Astrocyte (in vitro differentiated cells and primary cell): ENCODE results near the gene LMOD1. TPM values are rescaled to one million over a fixed set of nuclear protein-coding genes. Genes with fewer than 3 reads are reported as not detected.
"Not testable (repeated sequence)": the region's sequence is repeated elsewhere in the genome, so short reads cannot be mapped to it uniquely, and the experiment has no call there.

ENCODE experiments used
- DNase-seq: peaks from one replicate; pipeline ENCODE4 v3.0.0-alpha.2; 2010; ENCODE audit warnings: low read depth
- FAIRE-seq: peaks from 2 replicates; lab custom pipeline; 2011; peaks lifted over from hg19 to GRCh38; lab: Jason Lieb, UNC
- H2AFZ ChIP-seq: 2 replicates; pipeline ENCODE4 v1.6.0; 2012; ENCODE audit warnings: low read depth, low read length, inconsistent platforms
- H3K27ac ChIP-seq: 2 replicates; pipeline ENCODE4 v1.5.1; 2011; ENCODE audit warnings: low read depth, low read length, inconsistent platforms
- H3K27me3 ChIP-seq: 2 replicates; pipeline ENCODE4 v1.6.0; 2011; ENCODE audit warnings: low read length, inconsistent platforms; ENCODE audit not compliant: insufficient read depth
- H3K36me3 ChIP-seq: 2 replicates; pipeline ENCODE4 v1.5.1; 2011; ENCODE audit warnings: low read length, inconsistent platforms; ENCODE audit not compliant: insufficient read depth
- H3K4me1 ChIP-seq: 2 replicates; pipeline ENCODE4 v1.5.1; 2011; ENCODE audit warnings: low read length, inconsistent platforms; ENCODE audit not compliant: insufficient read depth
- H3K4me2 ChIP-seq: 2 replicates; pipeline ENCODE4 v1.6.0; 2012; ENCODE audit warnings: low read length, inconsistent platforms
- H3K4me3 ChIP-seq: 2 replicates; pipeline ENCODE4 v1.5.1; 2011; ENCODE audit warnings: low read depth, mild to moderate bottlenecking, low read length, inconsistent platforms; ENCODE audit not compliant: insufficient read depth
- H3K79me2 ChIP-seq: 2 replicates; pipeline ENCODE4 v1.6.0; 2012; ENCODE audit warnings: mild to moderate bottlenecking, low read length, inconsistent platforms; ENCODE audit not compliant: insufficient read depth
- H3K9ac ChIP-seq: 2 replicates; pipeline ENCODE4 v1.6.0; 2012; ENCODE audit warnings: mild to moderate bottlenecking, low read length, inconsistent platforms
- H3K9me3 ChIP-seq: 2 replicates; pipeline ENCODE4 v1.5.1; 2012; ENCODE audit warnings: low read depth, mild to moderate bottlenecking, low read length, inconsistent platforms; ENCODE audit not compliant: insufficient read depth
- H4K20me1 ChIP-seq: 2 replicates; pipeline ENCODE4 v1.6.0; 2012; ENCODE audit warnings: low read length, inconsistent platforms; ENCODE audit not compliant: insufficient read depth
- H3K27ac Mint-ChIP-seq: one replicate; pipeline ENCODE4 v1.8.0; 2021; ENCODE audit warnings: mild to moderate bottlenecking, mixed read lengths; ENCODE audit not compliant: unreplicated experiment
- H3K27me3 Mint-ChIP-seq: one replicate; pipeline ENCODE4 v1.8.0; 2021; ENCODE audit warnings: low read depth, mixed read lengths; ENCODE audit not compliant: unreplicated experiment
- H3K36me3 Mint-ChIP-seq: one replicate; pipeline ENCODE4 v1.8.0; 2021; ENCODE audit warnings: low read depth, mixed read lengths; ENCODE audit not compliant: unreplicated experiment
- H3K4me1 Mint-ChIP-seq: one replicate; pipeline ENCODE4 v1.8.0; 2021; ENCODE audit warnings: low read depth, mixed read lengths; ENCODE audit not compliant: unreplicated experiment
- H3K4me3 Mint-ChIP-seq: one replicate; pipeline ENCODE4 v1.8.0; 2021; ENCODE audit warnings: mild to moderate bottlenecking, moderate library complexity, mixed read lengths; ENCODE audit not compliant: unreplicated experiment
- H3K9me3 Mint-ChIP-seq: one replicate; pipeline ENCODE4 v1.8.0; 2021; ENCODE audit warnings: mild to moderate bottlenecking, mixed read lengths; ENCODE audit not compliant: unreplicated experiment
- EZH2 ChIP-seq: IDR thresholded peaks from 2 replicates; pipeline ENCODE4 v1.6.1; 2012; ENCODE audit warnings: mild to moderate bottlenecking, low read length, inconsistent platforms; ENCODE audit not compliant: insufficient read depth
- total RNA-seq: library from RNA; stranded (reverse); gene quantifications from 2 replicates; pipeline ENCODE4 v1.2.1, GENCODE V29; 2021
- TF ChIP-seq, protein P1 (sequence below): IDR thresholded peaks from 2 replicates; pipeline ENCODE4 v1.5.1; 2011; ENCODE audit warnings: low read depth, mild to moderate bottlenecking, inconsistent platforms, low read length, moderate library complexity; ENCODE audit not compliant: insufficient read depth

LMOD1 gene
- total RNA-seq, 1 donor from 2014 or later = 13.2 TPM

DNA sequence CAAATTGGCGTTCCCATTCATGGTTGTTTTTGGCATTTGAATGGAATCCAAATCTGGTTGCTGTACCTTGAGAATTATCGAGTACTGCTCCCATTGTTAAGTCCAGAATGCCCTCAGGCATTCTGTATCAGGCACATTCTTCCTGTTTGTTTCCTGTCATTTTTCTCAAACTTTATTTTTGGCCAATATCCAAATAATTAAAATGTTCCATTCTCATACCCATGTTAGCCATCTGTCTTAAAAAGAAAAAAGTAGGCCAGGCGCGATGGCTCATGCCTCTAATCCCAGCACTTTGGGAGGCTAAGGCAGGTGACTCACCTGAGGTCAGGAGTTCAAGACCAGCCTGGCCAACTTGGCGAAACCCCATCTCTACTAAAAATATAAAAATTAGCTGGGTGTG lies 86.9 kb downstream of the LMOD1 start:
- no peak overlapping the region for H3K4me3 ChIP-seq
- no peaks in the 10 kb centered on the region for H3K4me1 Mint-ChIP-seq
- no peaks in the 10 kb centered on the region for H4K20me1 ChIP-seq
- DNase-seq (no peak), FAIRE-seq (no peak)
- H3K4me1 ChIP-seq = no peaks in the 10 kb centered on the region
- no peak overlapping the region for H3K4me2 ChIP-seq
- no peaks in the 10 kb centered on the region for H3K79me2 ChIP-seq
- H3K36me3 ChIP-seq = peaks cover 65% of the 10 kb centered on the region
- TF ChIP-seq, protein P1, sequence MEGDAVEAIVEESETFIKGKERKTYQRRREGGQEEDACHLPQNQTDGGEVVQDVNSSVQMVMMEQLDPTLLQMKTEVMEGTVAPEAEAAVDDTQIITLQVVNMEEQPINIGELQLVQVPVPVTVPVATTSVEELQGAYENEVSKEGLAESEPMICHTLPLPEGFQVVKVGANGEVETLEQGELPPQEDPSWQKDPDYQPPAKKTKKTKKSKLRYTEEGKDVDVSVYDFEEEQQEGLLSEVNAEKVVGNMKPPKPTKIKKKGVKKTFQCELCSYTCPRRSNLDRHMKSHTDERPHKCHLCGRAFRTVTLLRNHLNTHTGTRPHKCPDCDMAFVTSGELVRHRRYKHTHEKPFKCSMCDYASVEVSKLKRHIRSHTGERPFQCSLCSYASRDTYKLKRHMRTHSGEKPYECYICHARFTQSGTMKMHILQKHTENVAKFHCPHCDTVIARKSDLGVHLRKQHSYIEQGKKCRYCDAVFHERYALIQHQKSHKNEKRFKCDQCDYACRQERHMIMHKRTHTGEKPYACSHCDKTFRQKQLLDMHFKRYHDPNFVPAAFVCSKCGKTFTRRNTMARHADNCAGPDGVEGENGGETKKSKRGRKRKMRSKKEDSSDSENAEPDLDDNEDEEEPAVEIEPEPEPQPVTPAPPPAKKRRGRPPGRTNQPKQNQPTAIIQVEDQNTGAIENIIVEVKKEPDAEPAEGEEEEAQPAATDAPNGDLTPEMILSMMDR = no peak
- no peak for TF ChIP-seq EZH2
- peaks cover 22% of the 10 kb centered on the region for H3K36me3 Mint-ChIP-seq
- H3K9ac ChIP-seq = no peak overlapping the region
- no peaks in the 10 kb centered on the region for H3K9me3 Mint-ChIP-seq
- no peak overlapping the region for H3K27ac Mint-ChIP-seq
- no peak overlapping the region for H2AFZ ChIP-seq
- no peak overlapping the region for H3K4me3 Mint-ChIP-seq
- H3K27ac ChIP-seq = no peak overlapping the region
- H3K27me3 Mint-ChIP-seq = no peaks in the 10 kb centered on the region
- no peaks in the 10 kb centered on the region for H3K27me3 ChIP-seq
- H3K9me3 ChIP-seq = no peaks in the 10 kb centered on the region

DNA sequence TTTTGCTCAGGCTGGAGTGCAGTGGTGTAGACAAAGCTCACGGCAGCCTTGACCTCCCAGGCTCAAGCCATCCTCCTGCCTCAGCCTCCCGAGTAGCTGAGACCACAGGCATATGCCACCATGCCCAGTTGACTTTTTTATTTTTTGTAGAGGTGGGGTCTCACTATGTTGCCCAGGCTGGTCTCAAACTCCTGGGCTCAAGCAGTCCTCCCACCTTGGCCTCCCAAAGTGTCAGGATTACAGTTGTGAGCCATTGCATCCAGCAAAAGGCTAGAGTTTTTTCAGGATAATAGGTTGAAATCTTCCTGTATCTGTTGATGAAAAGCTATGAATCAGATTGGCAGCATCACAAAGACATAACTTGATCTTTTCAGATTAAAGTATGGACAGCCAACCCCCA lies 89.6 kb downstream of the LMOD1 start:
- not testable (repeated sequence) for H3K9me3 ChIP-seq, H3K79me2 ChIP-seq, H3K4me1 Mint-ChIP-seq, H4K20me1 ChIP-seq, H3K27ac ChIP-seq, H3K4me3 ChIP-seq, DNase-seq, H3K27ac Mint-ChIP-seq, H3K4me2 ChIP-seq, H3K4me1 ChIP-seq, H3K27me3 ChIP-seq, H2AFZ ChIP-seq, H3K27me3 Mint-ChIP-seq, H3K9ac ChIP-seq, FAIRE-seq, H3K9me3 Mint-ChIP-seq, H3K4me3 Mint-ChIP-seq
- peaks cover 81% of the 10 kb centered on the region for H3K36me3 ChIP-seq
- peaks cover 24% of the 10 kb centered on the region for H3K36me3 Mint-ChIP-seq

DNA sequence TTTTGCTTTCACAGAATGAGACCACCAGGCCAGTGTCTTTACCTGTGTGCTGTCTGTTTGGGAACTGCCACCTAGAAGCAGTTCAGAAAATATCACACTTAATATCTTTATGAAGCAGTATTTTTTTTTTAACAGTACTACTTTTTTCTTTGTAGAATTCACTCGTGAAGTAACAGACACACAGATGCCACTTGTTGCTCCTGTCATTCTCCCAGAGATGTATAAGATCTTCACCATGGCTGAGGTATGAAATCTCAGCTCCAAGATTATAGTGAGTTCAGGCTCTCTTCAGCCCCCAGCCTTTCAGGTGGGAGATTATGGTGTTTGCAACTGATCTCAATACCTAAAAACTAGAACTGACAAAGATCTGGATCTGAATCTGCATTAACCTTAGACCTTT lies 94.4 kb downstream of the LMOD1 start:
- H4K20me1 ChIP-seq = peaks cover 2% of the 10 kb centered on the region
- peaks cover 35% of the 10 kb centered on the region for H3K79me2 ChIP-seq
- H3K36me3 Mint-ChIP-seq = peaks cover 8% of the 10 kb centered on the region
- DNase-seq (no peak), FAIRE-seq (no peak)
- H3K4me1 Mint-ChIP-seq = peaks cover 32% of the 10 kb centered on the region
- H3K27me3 Mint-ChIP-seq = no peaks in the 10 kb centered on the region
- H3K4me2 ChIP-seq = no peak overlapping the region
- no peak overlapping the region for H2AFZ ChIP-seq
- no peaks in the 10 kb centered on the region for H3K9me3 ChIP-seq
- H3K9ac ChIP-seq = no peak overlapping the region
- H3K4me3 ChIP-seq = no peak overlapping the region
- no peaks in the 10 kb centered on the region for H3K9me3 Mint-ChIP-seq
- H3K27ac ChIP-seq = no peak overlapping the region
- no peaks in the 10 kb centered on the region for H3K27me3 ChIP-seq
- H3K4me3 Mint-ChIP-seq = no peak overlapping the region
- no peak overlapping the region for H3K27ac Mint-ChIP-seq
- peaks cover 60% of the 10 kb centered on the region for H3K36me3 ChIP-seq
- TF ChIP-seq EZH2 = no peak
- TF ChIP-seq, protein P1 = no peak
- H3K4me1 ChIP-seq = peaks cover 24% of the 10 kb centered on the region
